ENCODE measurements around the gene BNC2.

BNC2 gene

DNA sequence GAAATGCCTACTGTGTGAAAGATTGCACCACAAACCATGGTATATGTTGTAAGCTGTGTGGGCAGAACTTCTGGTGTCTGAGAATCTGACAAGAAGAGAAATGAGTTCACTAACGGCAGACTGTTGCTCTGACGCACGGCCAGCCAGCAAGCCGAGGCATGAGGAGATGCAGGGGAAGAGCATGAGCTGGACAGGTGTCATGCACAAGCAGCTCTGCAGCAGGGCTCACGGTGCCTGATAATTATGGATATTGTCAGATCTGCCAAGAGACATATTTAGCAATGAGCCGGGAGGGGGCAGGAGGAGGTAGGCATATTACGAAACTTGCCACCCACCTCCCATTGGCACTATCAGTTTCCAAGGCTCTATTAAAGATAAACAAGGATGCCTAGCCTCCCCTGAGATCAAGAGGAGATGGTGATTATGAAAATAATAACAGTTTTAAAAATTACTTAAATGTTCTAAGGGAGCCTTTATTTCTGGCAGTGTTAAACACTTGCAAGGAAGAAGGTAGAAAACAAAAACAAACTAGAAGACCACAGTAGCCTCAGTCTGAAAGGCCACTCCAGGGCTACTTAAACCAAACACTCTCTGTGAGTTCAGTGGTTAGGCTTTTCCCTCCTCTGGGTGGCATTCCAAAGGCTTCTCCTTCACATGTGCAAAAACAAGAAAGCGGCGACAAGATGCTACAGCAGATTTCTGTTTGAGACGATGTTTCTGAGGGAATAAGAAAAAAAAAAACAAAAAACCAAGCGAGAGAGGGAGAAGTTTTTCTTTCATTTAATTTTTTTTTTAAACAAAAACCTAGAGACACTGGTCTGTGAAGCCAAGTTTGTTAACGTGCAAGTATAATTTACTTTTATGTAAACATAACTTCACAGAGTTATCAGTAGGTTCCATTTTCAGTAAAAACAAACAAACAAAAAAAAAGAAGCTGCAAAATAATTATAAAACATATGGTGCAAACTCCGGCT lies 339.5 kb downstream of the BNC2 start:
- DNase-seq = peak; percentile 7

GRCh38 chr9:16527573-16527972 lies 342.9 kb downstream of the BNC2 start:
- DNase-seq = no peak

DNA sequence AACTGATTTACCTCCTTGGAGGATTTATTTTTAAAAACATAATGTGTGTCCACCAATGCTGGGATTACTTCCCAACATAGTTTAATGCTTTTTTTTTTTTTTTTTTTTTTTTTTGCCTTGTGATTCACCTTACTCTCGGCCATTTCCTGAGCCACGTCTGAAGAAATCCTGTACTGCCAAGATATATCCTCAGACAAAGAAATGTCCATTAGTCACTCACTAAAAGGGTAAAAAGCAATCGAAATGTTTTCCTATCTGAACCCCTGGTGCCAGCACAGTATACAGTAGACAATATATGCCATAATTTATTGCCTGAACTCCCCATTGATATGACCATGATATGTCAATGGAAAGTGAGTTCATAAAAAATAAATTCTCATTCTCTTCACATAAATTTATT lies 344.1 kb downstream of the BNC2 start:
- no peak for DNase-seq

GRCh38 chr9:16524823-16525222 lies 345.6 kb downstream of the BNC2 start:
- no peak for DNase-seq

GRCh38 chr9:16524078-16524477 lies 346.4 kb downstream of the BNC2 start:
- no peak for DNase-seq

DNA sequence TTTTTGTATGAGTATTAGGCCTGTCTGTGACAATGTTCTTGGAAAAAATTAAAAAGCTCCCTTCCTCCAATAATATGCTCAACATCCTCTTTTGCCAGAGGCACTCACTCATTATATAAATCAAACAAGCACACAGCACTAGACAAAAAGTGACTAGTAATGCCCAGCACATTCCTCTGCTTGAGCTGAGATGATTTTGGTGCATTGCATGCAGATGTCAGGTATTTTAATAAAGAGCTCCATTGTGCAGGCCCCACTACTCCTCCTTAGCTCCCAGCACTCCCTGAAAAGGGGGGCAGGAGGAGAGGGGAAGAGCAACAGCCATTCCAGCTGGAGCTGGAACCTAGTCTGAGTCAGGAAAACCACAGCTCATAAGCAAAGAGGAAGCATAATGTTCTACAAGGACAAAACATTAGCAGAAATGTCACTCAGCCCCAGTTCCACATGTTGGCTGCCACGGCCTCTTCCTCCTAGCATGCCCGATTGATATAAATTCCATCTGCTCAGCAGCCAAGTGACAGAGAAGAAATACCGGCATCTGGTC lies 348.5 kb downstream of the BNC2 start:
- DNase-seq = no peak

- no peak for DNase-seq
Observed at GRCh38 chr9:16519001-16519400, 351.5 kb downstream of the BNC2 start.

GRCh38 chr9:16516891-16517290 lies 353.6 kb downstream of the BNC2 start:
- no peak for DNase-seq

- DNase-seq = no peak
Observed at GRCh38 chr9:16515879-16516301, 354.6 kb downstream of the BNC2 start.

- DNase-seq = no peak
Observed at GRCh38 chr9:16515207-16515606, 355.3 kb downstream of the BNC2 start.

DNA sequence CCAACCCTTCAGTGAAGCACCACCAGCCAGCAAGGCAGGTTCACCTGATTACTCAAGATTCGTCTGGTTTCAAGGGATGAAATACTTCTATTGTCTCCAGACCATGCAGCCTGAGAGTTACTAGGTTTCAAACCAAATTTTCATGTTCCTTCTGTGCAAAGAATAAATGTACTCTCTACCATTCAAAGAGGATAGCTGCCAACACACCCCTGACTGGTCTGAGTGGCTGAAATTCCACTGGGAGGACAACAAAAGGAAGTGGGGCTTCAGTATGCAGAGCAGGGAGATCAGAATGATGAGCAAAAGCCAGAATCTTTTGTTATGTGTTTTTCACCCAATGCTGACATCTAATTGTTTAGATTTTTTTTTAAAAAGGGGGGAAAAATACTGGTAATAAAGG lies 356.3 kb downstream of the BNC2 start:
- DNase-seq = no peak

DNA sequence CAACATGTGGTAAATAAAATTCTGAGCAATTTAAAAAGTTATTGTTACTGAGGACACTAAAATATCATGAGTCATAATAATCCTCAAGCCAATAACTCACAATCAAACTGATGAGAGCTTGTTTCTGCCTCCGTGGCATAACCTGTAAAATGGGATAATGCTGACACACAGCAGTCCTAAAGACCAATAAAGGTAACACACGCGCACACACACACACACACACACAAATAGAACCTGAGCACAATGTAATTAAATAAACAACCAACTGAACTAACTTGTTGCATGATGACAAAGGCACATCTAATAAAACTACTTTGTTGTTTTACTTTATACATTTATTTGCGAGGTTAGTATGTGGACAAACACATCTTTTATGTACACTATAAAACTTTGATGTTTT lies 358.2 kb downstream of the BNC2 start:
- no peak for DNase-seq

DNA sequence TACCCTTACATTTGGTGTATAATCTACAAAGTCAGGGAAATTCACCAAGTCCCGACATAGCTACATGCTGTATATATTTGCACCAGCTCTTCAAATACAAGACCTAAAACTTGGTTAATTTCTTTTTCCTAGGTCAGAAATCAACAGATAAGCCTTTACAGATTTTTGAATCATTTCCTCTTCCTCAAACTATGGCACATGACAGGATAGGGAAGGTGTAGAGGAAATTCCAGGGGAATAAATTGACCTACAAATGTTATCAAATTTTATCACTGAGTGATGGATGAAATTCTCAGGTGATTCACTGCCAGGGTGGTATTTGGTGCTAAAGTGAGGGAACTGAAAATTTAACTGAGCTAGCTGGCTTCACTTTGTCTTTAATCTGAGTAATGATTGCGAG lies 360.0 kb downstream of the BNC2 start:
- DNase-seq = no peak

DNA sequence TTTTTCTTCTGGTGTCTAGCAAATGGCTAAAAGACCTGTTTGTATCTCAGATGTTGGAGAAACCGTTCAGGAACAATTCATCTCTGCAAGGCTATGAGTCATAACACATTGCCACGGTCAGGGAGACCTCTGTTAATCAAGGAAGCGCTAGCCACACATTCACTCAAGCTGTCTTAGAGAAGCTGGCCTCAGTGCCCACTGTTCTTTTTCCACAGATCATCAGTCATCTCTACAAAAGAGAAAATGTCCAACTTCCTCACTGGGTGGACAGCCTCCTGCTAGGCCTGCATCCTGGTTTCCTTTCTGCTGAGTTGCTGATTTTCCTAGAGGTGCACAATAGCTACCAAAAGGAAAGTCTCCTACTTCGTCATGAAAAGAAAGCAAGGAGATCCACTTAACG lies 360.5 kb downstream of the BNC2 start:
- DNase-seq = no peak

DNA sequence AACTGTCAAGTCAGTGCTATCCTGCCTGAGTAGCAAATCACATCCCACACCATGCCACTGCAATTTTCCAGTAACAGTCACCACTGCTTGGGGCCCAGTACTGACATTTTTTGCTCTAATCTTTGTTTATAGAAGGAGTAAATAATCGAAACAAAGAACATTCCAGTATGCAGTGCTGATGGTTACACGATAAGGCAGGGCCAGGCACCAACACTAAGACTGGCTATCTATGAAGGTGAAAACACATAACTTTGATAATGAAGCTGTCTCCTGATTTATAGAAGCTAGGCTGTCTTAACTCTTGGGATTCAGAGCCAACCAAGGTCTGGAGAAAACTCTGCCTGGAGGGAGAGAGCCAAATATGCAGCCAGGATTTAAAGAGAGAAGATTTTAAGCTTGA lies 365.3 kb downstream of the BNC2 start:
- no peak for DNase-seq

GRCh38 chr9:16501726-16502125 lies 368.7 kb downstream of the BNC2 start:
- DNase-seq = no peak

- no peak for DNase-seq
Observed at GRCh38 chr9:16501141-16501540, 369.3 kb downstream of the BNC2 start.

DNA sequence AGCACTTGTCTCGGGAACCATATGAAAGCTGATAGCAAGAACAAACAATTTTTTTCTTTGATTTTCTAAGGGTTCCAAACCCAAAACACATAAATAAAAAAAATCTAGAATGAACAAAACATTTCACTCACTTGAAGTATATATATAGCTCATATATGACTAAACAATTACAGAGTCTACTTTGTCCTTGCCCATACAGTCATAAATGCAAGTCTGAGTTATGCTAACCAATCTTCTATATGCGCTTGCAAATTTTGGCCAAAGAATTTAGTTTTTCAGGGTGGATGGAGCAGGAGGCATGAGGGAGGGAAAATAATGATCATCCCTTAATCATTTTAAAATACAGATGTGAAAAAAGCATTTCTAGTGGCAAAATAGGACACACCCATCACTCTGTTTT lies 370.1 kb downstream of the BNC2 start:
- DNase-seq = no peak

DNA sequence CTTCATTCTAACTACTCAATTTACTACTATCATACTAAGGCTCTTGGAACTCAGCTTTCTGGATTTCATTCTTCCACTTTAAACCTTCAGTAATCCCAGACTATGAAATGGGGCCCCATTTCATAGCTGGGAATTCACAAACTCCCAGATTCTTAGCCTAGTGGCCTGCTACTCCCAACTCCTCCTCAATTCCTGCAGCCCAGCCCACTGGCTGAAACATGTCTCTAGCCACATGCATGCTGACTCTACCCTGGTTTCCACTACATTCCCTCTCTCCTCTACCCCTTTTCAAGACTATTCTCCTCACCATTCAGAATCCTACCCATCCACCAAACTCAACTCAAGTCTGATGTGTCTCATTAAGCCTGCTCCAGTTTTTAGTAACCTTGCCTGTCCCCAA lies 370.6 kb downstream of the BNC2 start:
- no peak for DNase-seq

- DNase-seq = no peak
Observed at GRCh38 chr9:16496908-16497307, 373.6 kb downstream of the BNC2 start.

- DNase-seq = no peak
Observed at GRCh38 chr9:16487915-16488314, 382.6 kb downstream of the BNC2 start.

- DNase-seq = no peak
Observed at GRCh38 chr9:16485575-16486321, 384.7 kb downstream of the BNC2 start.

DNA sequence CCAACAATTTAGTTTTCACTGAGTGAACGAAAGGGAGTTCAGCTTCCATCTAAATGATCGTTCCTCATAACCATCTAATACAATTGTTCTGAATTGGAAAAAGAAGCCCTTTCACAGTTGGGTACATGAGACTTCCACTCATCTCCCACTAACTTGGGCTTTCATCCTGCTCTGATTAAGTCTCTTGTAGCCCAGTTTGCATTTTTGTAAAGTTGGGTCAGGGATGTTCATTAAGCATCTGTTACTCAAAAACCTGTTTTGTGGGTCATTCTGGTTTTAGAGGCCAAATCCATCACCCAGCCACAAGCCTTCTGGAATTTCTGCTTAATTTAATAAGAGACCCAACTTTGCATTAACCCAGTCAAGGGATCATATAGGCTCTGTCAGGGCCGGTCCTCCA lies 385.3 kb downstream of the BNC2 start:
- DNase-seq = no peak

GRCh38 chr9:16484744-16485143 lies 385.7 kb downstream of the BNC2 start:
- DNase-seq = no peak
